H9 (cell line): ENCODE results near the gene NUAK2. TPM values are rescaled to one million over a fixed set of nuclear protein-coding genes. Genes with fewer than 3 reads are reported as not detected.

ENCODE experiments used
- DNase-seq: peaks from one replicate; pipeline ENCODE4 v3.0.0-alpha.2; 2017
- H2AFZ ChIP-seq: one replicate; pipeline ENCODE4 v1.6.1; 2013; ENCODE audit warnings: mild to moderate bottlenecking, low read length, control low read depth, moderate library complexity
- H2AK5ac ChIP-seq: 2 replicates; pipeline ENCODE4 v1.6.1; 2013; ENCODE audit warnings: low read length, control low read depth, mixed read lengths; ENCODE audit not compliant: insufficient read length
- H2BK120ac ChIP-seq: one replicate; pipeline ENCODE4 v1.6.1; 2013; ENCODE audit warnings: low read depth, mild to moderate bottlenecking, low read length, control low read depth, inconsistent platforms; ENCODE audit not compliant: poor library complexity, severe bottlenecking
- H2BK12ac ChIP-seq: 2 replicates; pipeline ENCODE4 v1.6.1; 2013; ENCODE audit warnings: low read length, control low read depth, mixed read lengths, low read depth; ENCODE audit not compliant: insufficient read length
- H2BK15ac ChIP-seq: 2 replicates; pipeline ENCODE4 v1.6.1; 2013; ENCODE audit warnings: low read depth, low read length, control low read depth
- H2BK20ac ChIP-seq: one replicate; pipeline ENCODE4 v1.6.1; 2013; ENCODE audit warnings: low read depth, mild to moderate bottlenecking, low read length, control low read depth, inconsistent platforms; ENCODE audit not compliant: poor library complexity, severe bottlenecking
- H2BK5ac ChIP-seq: 2 replicates; pipeline ENCODE4 v1.6.1; 2013; ENCODE audit warnings: low read length, control low read depth, mixed read lengths; ENCODE audit not compliant: insufficient read length
- H3K14ac ChIP-seq: 2 replicates; pipeline ENCODE4 v1.6.1; 2013; ENCODE audit warnings: low read length, control low read depth; ENCODE audit not compliant: insufficient read depth
- H3K18ac ChIP-seq: 2 replicates; pipeline ENCODE4 v1.6.1; 2013; ENCODE audit warnings: low read depth, mild to moderate bottlenecking, mixed read lengths, low read length, control low read depth; ENCODE audit not compliant: insufficient read length
- H3K23ac ChIP-seq: 2 replicates; pipeline ENCODE4 v1.6.1; 2013; ENCODE audit warnings: low read length, control low read depth, mixed read lengths, low read depth; ENCODE audit not compliant: insufficient read length
- H3K23me2 ChIP-seq: 2 replicates; pipeline ENCODE4 v1.6.1; 2013; ENCODE audit warnings: low read depth, mild to moderate bottlenecking, mixed read lengths, low read length, control low read depth; ENCODE audit not compliant: insufficient read length, poor library complexity, severe bottlenecking
- H3K27ac ChIP-seq: 2 replicates; pipeline ENCODE4 v1.5.1; 2013; ENCODE audit warnings: low read length, control low read depth, mixed read lengths, low read depth; ENCODE audit not compliant: insufficient read length
- H3K27me3 ChIP-seq: 2 replicates; pipeline ENCODE4 v1.6.1; 2013; ENCODE audit warnings: low read length, control low read depth, inconsistent platforms; ENCODE audit not compliant: insufficient read depth
- H3K4ac ChIP-seq: 2 replicates; pipeline ENCODE4 v1.6.1; 2013; ENCODE audit warnings: low read depth, mild to moderate bottlenecking, control low read depth, inconsistent platforms, low read length, moderate library complexity
- H3K4me1 ChIP-seq: 2 replicates; pipeline ENCODE4 v1.6.1; 2013; ENCODE audit warnings: low read length, control low read depth, inconsistent platforms; ENCODE audit not compliant: insufficient read depth
- H3K4me2 ChIP-seq: 2 replicates; pipeline ENCODE4 v1.6.1; 2013; ENCODE audit warnings: low read length, control low read depth, mixed read lengths; ENCODE audit not compliant: insufficient read length, insufficient read depth
- H3K56ac ChIP-seq: 2 replicates; pipeline ENCODE4 v1.6.1; 2013; ENCODE audit warnings: low read depth, mild to moderate bottlenecking, mixed read lengths, low read length, control low read depth; ENCODE audit not compliant: insufficient read length
- H3K79me1 ChIP-seq: 2 replicates; pipeline ENCODE4 v1.6.1; 2013; ENCODE audit warnings: low read depth, mild to moderate bottlenecking, moderate library complexity, low read length, control low read depth, inconsistent platforms; ENCODE audit not compliant: insufficient read depth, poor library complexity, severe bottlenecking
- H3K79me2 ChIP-seq: 2 replicates; pipeline ENCODE4 v1.6.1; 2013; ENCODE audit warnings: low read length, control low read depth, inconsistent platforms; ENCODE audit not compliant: insufficient read depth
- H3K9ac ChIP-seq: 2 replicates; pipeline ENCODE4 v1.6.1; 2013; ENCODE audit warnings: low read length, control low read depth, mixed read lengths; ENCODE audit not compliant: insufficient read length; ENCODE audit errors: extremely low read depth
- H3K9me3 ChIP-seq: one replicate; pipeline ENCODE4 v1.6.1; 2013; ENCODE audit warnings: low read depth, low read length, inconsistent platforms; ENCODE audit not compliant: control insufficient read depth
- H3T11ph ChIP-seq: one replicate; pipeline ENCODE4 v1.6.1; 2013; ENCODE audit warnings: mild to moderate bottlenecking, low read length, control low read depth, inconsistent platforms
- H4K20me1 ChIP-seq: one replicate; pipeline ENCODE4 v1.6.1; 2013; ENCODE audit not compliant: control insufficient read depth, insufficient read length, insufficient read depth
- H4K5ac ChIP-seq: 2 replicates; pipeline ENCODE4 v1.6.1; 2013; ENCODE audit warnings: low read depth, mild to moderate bottlenecking, mixed read lengths, low read length, control low read depth; ENCODE audit not compliant: insufficient read length
- H4K8ac ChIP-seq: replicated peaks from 2 replicates; pipeline ENCODE4 v1.6.1; 2013; ENCODE audit warnings: low read length, control low read depth, mixed read lengths, low read depth; ENCODE audit not compliant: insufficient read length
- H4K91ac ChIP-seq: 2 replicates; pipeline ENCODE4 v1.6.1; 2013; ENCODE audit warnings: low read depth, mild to moderate bottlenecking, moderate library complexity, mixed read lengths, low read length, control low read depth; ENCODE audit not compliant: insufficient read length
- H3K27ac Mint-ChIP-seq, 3 experiments: 2 replicates in 2 of 3; 3 replicates in 1 of 3; pipeline ENCODE4 v1.8.0; 2020 to 2021; ENCODE audit warnings: mixed read lengths in 3 of 3, mild to moderate bottlenecking in 1 of 3, moderate library complexity in 1 of 3
- H3K27me3 Mint-ChIP-seq: 2 replicates; pipeline ENCODE4 v1.8.0; 2021; ENCODE audit warnings: low read depth, mild to moderate bottlenecking, moderate library complexity, mixed read lengths
- H3K36me3 Mint-ChIP-seq, 3 experiments: 2 replicates in 2 of 3; 3 replicates in 1 of 3; pipeline ENCODE4 v1.8.0; 2020 to 2021; ENCODE audit warnings: low read depth in 3 of 3, mixed read lengths in 3 of 3; ENCODE audit not compliant: insufficient read depth in 1 of 3
- H3K4me1 Mint-ChIP-seq, 2 experiments: 2 replicates each; pipeline ENCODE4 v1.8.0; 2020; ENCODE audit warnings: mixed read lengths in 2 of 2
- H3K4me3 Mint-ChIP-seq, 2 experiments: 2 replicates in 1 of 2; 3 replicates in 1 of 2; pipeline ENCODE4 v1.8.0; 2020 to 2021; ENCODE audit warnings: mild to moderate bottlenecking in 2 of 2, mixed read lengths in 2 of 2, moderate library complexity in 1 of 2
- H3K9me3 Mint-ChIP-seq, 2 experiments: 2 replicates in 1 of 2; 3 replicates in 1 of 2; pipeline ENCODE4 v1.8.0; 2020; ENCODE audit warnings: mild to moderate bottlenecking in 2 of 2, mixed read lengths in 2 of 2, moderate library complexity in 1 of 2
- CTCF ChIP-seq: fragments of 200-600 bp; sonication (generic); conservative IDR thresholded peaks from 3 replicates; pipeline ENCODE4 v1.8.0; 2021; ENCODE audit warnings: antibody characterized with exemption, mild to moderate bottlenecking
- WGBS: extraction: QIAGEN DNeasy Blood & Tissue Kit; methylation state at CpG from one replicate; pipeline ENCODE4 v1.1.7; 2013; ENCODE audit warnings: missing lambda C conversion rate, low lambda C conversion rate, mixed read lengths; ENCODE audit not compliant: insufficient read length; ENCODE audit errors: extremely low coverage; 5-methylcytosine and 5-hydroxymethylcytosine counted together
- total RNA-seq: library from RNA; stranded (reverse); gene quantifications from 2 replicates; pipeline ENCODE4 v1.2.1, GENCODE V29; 2021

The NUAK2 gene
- total RNA-seq, 1 experiment from 2014 or later: 15.4 TPM

GRCh38 chr1:205279986-205280385, 41.6 kb downstream of the NUAK2 start:
- Histone ChIP-seq H2AK5ac (no peak overlapping the region), H3K4me2 (no peak overlapping the region), H3K27ac (no peak overlapping the region), H3K79me2 (no peaks in the 10 kb centered on the region), H2BK15ac (no peak overlapping the region), H2AFZ (no peak overlapping the region), H4K20me1 (peaks cover 2% of the 10 kb centered on the region), H3K79me1 (no peaks in the 10 kb centered on the region), H3K4ac (no peak overlapping the region), H3K9me3 (no peaks in the 10 kb centered on the region), H4K5ac (peak overlapping the region; percentile 15), H3K14ac (no peak overlapping the region), H3K56ac (no peak overlapping the region), H3K23me2 (no peaks in the 10 kb centered on the region), H4K91ac (no peak overlapping the region), H3T11ph (no peak overlapping the region), H2BK20ac (no peak overlapping the region), H3K27me3 (no peaks in the 10 kb centered on the region), H3K9ac (no peak overlapping the region), H3K23ac (no peak overlapping the region), H2BK120ac (no peak overlapping the region), H4K8ac (no peak overlapping the region), H2BK5ac (no peak overlapping the region), H3K18ac (no peak overlapping the region), H2BK12ac (no peak overlapping the region), H3K4me1 (no peaks in the 10 kb centered on the region; the same call in 1 of the 2 replicates)
- no CpG with 5 or more reads among the region's 3 CpGs for WGBS
- Mint-ChIP-seq H3K9me3 (peaks cover 0 to 2% of the 10 kb centered on the region in 2 experiments; a peak in 2 of 5 replicates), H3K36me3 (no peaks in the 10 kb centered on the region; a peak in 2 of 7 replicates), H3K4me1 (peaks cover 32 to 37% of the 10 kb centered on the region in 2 experiments), H3K27me3 (no peaks in the 10 kb centered on the region), H3K4me3 (no peak overlapping the region), H3K27ac (no peak overlapping the region; a peak in 2 of 7 replicates)
- TF ChIP-seq CTCF: no peak
- DNase-seq: no peak
